ENCODE results near the gene IARS1.

- TF ChIP-seq CHD1 (IDR thresholded peaks at IDR 0.05; ENCODE audit: low read depth, low read length) (no peak), CTCF (conservative IDR thresholded peaks at IDR 0.05; ENCODE audit: low read depth, low read length) (no peak), SMC3 (IDR thresholded peaks at IDR 0.05; ENCODE audit: low read depth, low read length) (no peak), RAD21 (IDR thresholded peaks at IDR 0.05; ENCODE audit: low read length) (no peak), MAFK (IDR thresholded peaks at IDR 0.05; ENCODE audit: low read depth, low read length) (no peak), MAZ (IDR thresholded peaks at IDR 0.05; ENCODE audit: borderline replicate concordance, low read depth, low read length) (no peak), ELK1 (IDR thresholded peaks at IDR 0.05; ENCODE audit: borderline replicate concordance, low read depth, low read length) (no peak), POLR2A (IDR thresholded peaks at IDR 0.05; ENCODE audit: low read depth, low read length) (no peak), FOS (IDR thresholded peaks at IDR 0.05; ENCODE audit: low read depth, low read length) (no peak), RCOR1 (IDR thresholded peaks at IDR 0.05; ENCODE audit: insufficient replicate concordance, low read length) (no peak), NFE2L2 (IDR thresholded peaks at IDR 0.05; ENCODE audit: low read depth, low read length) (no peak)
These were observed 30.4 kb downstream of the IARS1 start for GRCh38 chr9:92263131-92263530.
